ENCODE data around the gene DAG1. TPM values are rescaled to one million over a fixed set of nuclear protein-coding genes. Genes with fewer than 3 reads are reported as not detected.

The DAG1 gene
- total RNA-seq, 3 donors from 2014 or later (not counting 1 experiment from before 2014, with no cell fraction given): 9.6 to 22.4 (median 20.6) TPM

DNA sequence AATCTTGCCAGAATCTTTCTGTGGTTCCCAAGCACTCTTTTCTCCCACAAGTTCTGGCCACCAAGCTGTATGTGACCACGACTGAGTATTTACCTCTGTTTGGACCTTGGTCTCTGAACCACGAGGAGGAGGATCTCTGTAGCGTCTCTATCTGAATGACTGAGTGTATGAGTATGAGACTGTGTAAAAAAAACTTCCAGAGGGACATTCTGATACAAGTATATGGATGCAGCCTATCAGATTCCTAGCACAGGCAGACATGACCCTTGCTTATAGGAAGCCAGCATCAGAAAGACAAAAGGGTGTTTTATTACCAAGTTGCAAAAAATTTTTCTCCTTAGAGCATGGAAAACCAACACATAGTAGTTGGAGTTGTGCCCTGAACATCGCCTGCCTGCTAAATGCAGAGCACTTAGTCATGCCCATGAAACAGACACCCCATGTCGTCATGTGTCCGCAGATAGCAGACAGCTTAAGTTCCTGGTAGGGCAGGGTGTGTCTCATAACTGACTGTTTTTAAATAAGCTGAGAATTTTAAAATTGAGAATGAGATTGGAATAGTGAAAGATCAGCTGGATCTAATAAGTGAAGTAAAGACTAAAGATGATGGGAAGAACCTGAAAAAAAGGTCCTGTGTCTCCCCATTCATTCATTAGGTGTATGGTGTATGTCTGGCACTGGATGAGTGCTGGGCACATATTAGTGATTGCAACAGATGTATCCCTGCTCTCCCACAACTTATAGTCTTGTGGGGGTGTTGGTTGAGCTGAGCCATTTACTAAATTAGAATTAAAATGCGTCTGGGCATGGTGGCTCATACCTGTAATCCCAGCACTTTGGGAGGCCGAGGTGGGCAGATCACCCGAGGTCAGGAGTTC is 30.9 kb downstream of the DAG1 start:
- Histone ChIP-seq H3K27ac (ENCODE audit: low read length) (no peak overlapping the region), H3K36me3 (ENCODE audit: control insufficient read depth, insufficient read depth, low read length) (no peaks in the 10 kb centered on the region), H3K4me1 (ENCODE audit: control insufficient read depth, insufficient read depth, low read length) (peaks cover 9% of the 10 kb centered on the region), H3K27me3 (ENCODE audit: control insufficient read depth, insufficient read depth, low read length) (no peaks in the 10 kb centered on the region), H3K4me3 (ENCODE audit: low read length) (no peak overlapping the region), H3K9me3 (ENCODE audit: control insufficient read depth, insufficient read depth, low read length) (no peaks in the 10 kb centered on the region)
- peak overlapping the region; percentile 76 to 84 for H3K27ac Mint-ChIP-seq
- ATAC-seq (peak; percentile 37 to 55 (median 46)), DNase-seq (no peak)
- intact Hi-C loops (cut with micrococcal nuclease): no loop called here
- no peaks in the 10 kb centered on the region for H3K9me3 Mint-ChIP-seq
- TF ChIP-seq, protein P1, sequence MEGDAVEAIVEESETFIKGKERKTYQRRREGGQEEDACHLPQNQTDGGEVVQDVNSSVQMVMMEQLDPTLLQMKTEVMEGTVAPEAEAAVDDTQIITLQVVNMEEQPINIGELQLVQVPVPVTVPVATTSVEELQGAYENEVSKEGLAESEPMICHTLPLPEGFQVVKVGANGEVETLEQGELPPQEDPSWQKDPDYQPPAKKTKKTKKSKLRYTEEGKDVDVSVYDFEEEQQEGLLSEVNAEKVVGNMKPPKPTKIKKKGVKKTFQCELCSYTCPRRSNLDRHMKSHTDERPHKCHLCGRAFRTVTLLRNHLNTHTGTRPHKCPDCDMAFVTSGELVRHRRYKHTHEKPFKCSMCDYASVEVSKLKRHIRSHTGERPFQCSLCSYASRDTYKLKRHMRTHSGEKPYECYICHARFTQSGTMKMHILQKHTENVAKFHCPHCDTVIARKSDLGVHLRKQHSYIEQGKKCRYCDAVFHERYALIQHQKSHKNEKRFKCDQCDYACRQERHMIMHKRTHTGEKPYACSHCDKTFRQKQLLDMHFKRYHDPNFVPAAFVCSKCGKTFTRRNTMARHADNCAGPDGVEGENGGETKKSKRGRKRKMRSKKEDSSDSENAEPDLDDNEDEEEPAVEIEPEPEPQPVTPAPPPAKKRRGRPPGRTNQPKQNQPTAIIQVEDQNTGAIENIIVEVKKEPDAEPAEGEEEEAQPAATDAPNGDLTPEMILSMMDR (IDR thresholded peaks at IDR 0.05): no peak
- H3K4me1 Mint-ChIP-seq: peaks cover 20 to 28% of the 10 kb centered on the region in 2 donors
- WGBS (ENCODE audit: insufficient coverage): 74% methylated on average over 9 of the region's 9 CpGs
- H3K27me3 Mint-ChIP-seq (ENCODE audit: low read depth in 2 of 2): no peaks in the 10 kb centered on the region
- no peaks in the 10 kb centered on the region for H3K36me3 Mint-ChIP-seq
- no peak overlapping the region for H3K4me3 Mint-ChIP-seq

DNA sequence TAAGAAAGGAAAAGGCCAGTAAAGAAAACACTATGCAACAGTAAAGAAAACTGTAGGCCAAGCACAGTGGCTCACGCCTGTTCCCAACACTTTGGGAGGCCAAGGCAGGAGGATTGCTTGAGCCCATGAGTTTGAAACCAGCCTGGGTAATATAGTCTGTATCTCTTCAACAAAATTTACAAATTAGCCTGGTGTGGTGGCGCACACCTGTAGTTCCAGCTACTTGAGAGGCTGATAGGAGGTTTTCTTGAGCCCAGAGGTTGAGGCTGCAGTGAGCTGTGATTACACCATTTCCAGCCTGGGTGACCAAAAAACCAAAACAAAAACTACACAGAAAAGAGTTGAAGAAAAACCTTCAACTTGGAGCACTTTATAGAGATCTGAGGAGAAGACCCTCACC is 31.8 kb downstream of the DAG1 start:
- Histone ChIP-seq H3K27me3 (ENCODE audit: control insufficient read depth, insufficient read depth, low read length) (no peaks in the 10 kb centered on the region), H3K9me3 (ENCODE audit: control insufficient read depth, insufficient read depth, low read length) (no peaks in the 10 kb centered on the region), H3K4me3 (ENCODE audit: low read length) (no peak overlapping the region), H3K4me1 (ENCODE audit: control insufficient read depth, insufficient read depth, low read length) (peaks cover 9% of the 10 kb centered on the region), H3K27ac (ENCODE audit: low read length) (no peak overlapping the region), H3K36me3 (ENCODE audit: control insufficient read depth, insufficient read depth, low read length) (no peaks in the 10 kb centered on the region)
- TF ChIP-seq, protein P1 (IDR thresholded peaks at IDR 0.05): no peak
- H3K4me1 Mint-ChIP-seq: peaks cover 20 to 28% of the 10 kb centered on the region in 2 donors
- ATAC-seq (no peak), DNase-seq (no peak)
- WGBS (ENCODE audit: insufficient coverage): 100% methylated on average over 1 of the region's 2 CpGs
- H3K9me3 Mint-ChIP-seq: no peaks in the 10 kb centered on the region
- H3K27ac Mint-ChIP-seq: peak overlapping the region; percentile 51 to 62
- no peak overlapping the region for H3K4me3 Mint-ChIP-seq
- no peaks in the 10 kb centered on the region for H3K27me3 Mint-ChIP-seq (ENCODE audit: low read depth in 2 of 2)
- no peaks in the 10 kb centered on the region for H3K36me3 Mint-ChIP-seq
- intact Hi-C loops (cut with micrococcal nuclease): no loop called here

DNA sequence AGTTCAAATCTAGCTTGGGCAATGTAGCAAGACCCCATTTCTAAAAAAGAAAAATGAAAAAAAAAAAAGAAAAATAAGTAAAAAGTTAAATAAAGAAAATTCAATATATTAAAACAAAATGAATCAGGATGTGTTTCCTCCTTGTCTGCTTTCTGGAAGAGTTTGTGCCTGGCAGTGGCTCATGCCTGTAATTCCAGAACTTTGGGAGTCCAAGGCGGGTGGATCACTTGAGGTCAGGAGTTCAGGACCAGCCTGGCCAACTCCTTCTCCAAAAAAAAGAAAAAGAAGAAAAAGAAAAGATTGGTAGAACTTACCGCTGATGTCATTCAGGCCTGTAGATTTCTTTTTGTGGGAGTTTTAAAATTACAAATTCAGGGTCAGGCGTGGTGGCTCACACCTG is 36.8 kb downstream of the DAG1 start:
- Mint-ChIP-seq H3K27ac (no peak overlapping the region), H3K4me1 (peaks cover 9 to 11% of the 10 kb centered on the region in 2 donors), H3K27me3 (ENCODE audit: low read depth in 2 of 2) (no peaks in the 10 kb centered on the region), H3K36me3 (no peaks in the 10 kb centered on the region), H3K9me3 (no peaks in the 10 kb centered on the region), H3K4me3 (no peak overlapping the region)
- Histone ChIP-seq H3K36me3 (ENCODE audit: control insufficient read depth, insufficient read depth, low read length) (peaks cover 4% of the 10 kb centered on the region), H3K27ac (ENCODE audit: low read length) (no peak overlapping the region), H3K27me3 (ENCODE audit: control insufficient read depth, insufficient read depth, low read length) (no peaks in the 10 kb centered on the region), H3K4me1 (ENCODE audit: control insufficient read depth, insufficient read depth, low read length) (no peaks in the 10 kb centered on the region), H3K9me3 (ENCODE audit: control insufficient read depth, insufficient read depth, low read length) (no peaks in the 10 kb centered on the region), H3K4me3 (ENCODE audit: low read length) (no peak overlapping the region)
- ATAC-seq (no peak), DNase-seq (no peak)
- TF ChIP-seq, protein P1 (IDR thresholded peaks at IDR 0.05): no peak
- intact Hi-C loops (cut with micrococcal nuclease): no loop called here
- 92% methylated on average over 2 of the region's 3 CpGs for WGBS (ENCODE audit: insufficient coverage)
